ENCODE data around the gene MPC1. TPM values are rescaled to one million over a fixed set of nuclear protein-coding genes. Genes with fewer than 3 reads are reported as not detected.

MPC1 gene
- total and polyA plus RNA-seq, 2 experiments from 2014 or later = 15.5 to 39.4 TPM

DNA sequence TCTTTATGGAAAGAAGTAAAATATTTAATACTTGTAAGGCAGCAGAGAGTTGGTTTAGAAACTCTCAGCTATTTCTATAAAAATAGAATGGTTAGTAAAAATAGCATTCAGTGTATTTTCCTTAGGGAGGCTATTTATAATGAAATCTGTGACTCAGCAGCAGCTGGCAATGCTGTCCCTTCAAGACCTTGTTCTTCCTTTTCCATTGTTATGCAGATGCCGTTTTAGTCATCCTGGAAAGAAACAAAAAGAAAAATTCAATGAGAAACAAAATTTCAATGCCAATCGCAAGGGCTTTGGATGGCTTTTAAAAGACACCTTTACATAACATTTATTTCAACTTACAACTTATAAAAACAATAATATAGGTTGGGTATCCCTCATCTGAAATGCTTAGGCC, 17.5 kb downstream of the MPC1 start:
- Mint-ChIP-seq H3K4me3 (peak overlapping the region; percentile 61), H3K27ac (peak overlapping the region; percentile 99), H3K27me3 (ENCODE audit: insufficient read depth, low read depth, poor library complexity) (peaks cover 4% of the 10 kb centered on the region), H3K36me3 (ENCODE audit: low read depth) (peaks cover 11% of the 10 kb centered on the region; the same call in 2 of the 3 replicates), H3K9me3 (no peaks in the 10 kb centered on the region), H3K4me1 (peaks cover 52% of the 10 kb centered on the region)
- DNase-seq (ENCODE audit: low spot score) (peak; percentile 91), ATAC-seq (peak; percentile 76)
- H3K4me1 ChIP-seq (ENCODE audit: insufficient read depth) = peaks cover 28% of the 10 kb centered on the region
- H3K36me3 ChIP-seq (ENCODE audit: insufficient read depth) = no peaks in the 10 kb centered on the region
- TF ChIP-seq CREB1 (CRISPR knock-in tag; IDR thresholded peaks at IDR 0.05; ENCODE audit: low read depth) = no peak
- no peak for TF ChIP-seq EZH2phosphoT487 (IDR thresholded peaks at IDR 0.05; ENCODE audit: unreplicated experiment)
- peak; percentile 91 for TF ChIP-seq NANOG (IDR thresholded peaks at IDR 0.05; ENCODE audit: borderline replicate concordance)
- TF ChIP-seq, protein P1, sequence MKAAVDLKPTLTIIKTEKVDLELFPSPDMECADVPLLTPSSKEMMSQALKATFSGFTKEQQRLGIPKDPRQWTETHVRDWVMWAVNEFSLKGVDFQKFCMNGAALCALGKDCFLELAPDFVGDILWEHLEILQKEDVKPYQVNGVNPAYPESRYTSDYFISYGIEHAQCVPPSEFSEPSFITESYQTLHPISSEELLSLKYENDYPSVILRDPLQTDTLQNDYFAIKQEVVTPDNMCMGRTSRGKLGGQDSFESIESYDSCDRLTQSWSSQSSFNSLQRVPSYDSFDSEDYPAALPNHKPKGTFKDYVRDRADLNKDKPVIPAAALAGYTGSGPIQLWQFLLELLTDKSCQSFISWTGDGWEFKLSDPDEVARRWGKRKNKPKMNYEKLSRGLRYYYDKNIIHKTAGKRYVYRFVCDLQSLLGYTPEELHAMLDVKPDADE (IDR thresholded peaks at IDR 0.05) = no peak
- no peak for TF ChIP-seq JUNB (IDR thresholded peaks at IDR 0.05; ENCODE audit: unreplicated experiment)
- H3K27me3 ChIP-seq (ENCODE audit: insufficient read depth) = no peaks in the 10 kb centered on the region
- peak overlapping the region; percentile 27 for H3K4me3 ChIP-seq
- H2AFZ ChIP-seq = no peak overlapping the region
- peak overlapping the region; percentile 52 for H3K4me2 ChIP-seq
- H3F3A ChIP-seq (replicated peaks; ENCODE audit: low read depth) = no peaks in the 10 kb centered on the region
- H4K20me1 ChIP-seq (replicated peaks; ENCODE audit: insufficient read depth) = no peaks in the 10 kb centered on the region
- no peaks in the 10 kb centered on the region for H3K79me2 ChIP-seq (replicated peaks; ENCODE audit: insufficient read depth)
- H3K27ac ChIP-seq (ENCODE audit: low read depth) = peak overlapping the region; percentile 88
- no peaks in the 10 kb centered on the region for H3K9me2 ChIP-seq (ENCODE audit: insufficient read depth)

DNA sequence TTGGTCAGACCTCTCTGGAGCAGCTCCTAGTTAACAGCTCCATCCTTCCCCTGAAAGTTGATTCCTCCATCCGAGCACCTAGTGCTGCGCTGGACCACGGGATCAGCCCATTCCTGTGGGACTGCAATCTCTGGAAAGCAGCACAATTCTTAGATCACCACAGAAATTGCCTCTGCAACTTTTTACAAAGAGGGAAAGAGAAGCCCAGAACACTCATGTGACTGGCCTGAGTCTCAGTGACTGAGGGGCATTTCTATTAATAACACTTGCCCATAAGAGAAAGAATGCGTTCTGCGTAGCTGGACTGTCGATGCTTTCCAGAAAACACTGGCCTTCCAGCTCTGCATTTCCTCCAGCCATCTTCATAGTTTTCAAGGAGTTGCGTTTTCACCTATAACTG, 18.3 kb downstream of the MPC1 start:
- Mint-ChIP-seq H3K27me3 (ENCODE audit: insufficient read depth, low read depth, poor library complexity) (peaks cover 4% of the 10 kb centered on the region), H3K4me3 (peak overlapping the region; percentile 13; the same call in 2 of the 3 replicates)
- peak overlapping the region; percentile 67 for H3K27ac ChIP-seq (ENCODE audit: low read depth)
- no peak for TF ChIP-seq EZH2phosphoT487 (IDR thresholded peaks at IDR 0.05; ENCODE audit: unreplicated experiment)
- no peak for TF ChIP-seq POLR2AphosphoS5 (IDR thresholded peaks at IDR 0.05; ENCODE audit: low read depth)
- TF ChIP-seq, protein P2, sequence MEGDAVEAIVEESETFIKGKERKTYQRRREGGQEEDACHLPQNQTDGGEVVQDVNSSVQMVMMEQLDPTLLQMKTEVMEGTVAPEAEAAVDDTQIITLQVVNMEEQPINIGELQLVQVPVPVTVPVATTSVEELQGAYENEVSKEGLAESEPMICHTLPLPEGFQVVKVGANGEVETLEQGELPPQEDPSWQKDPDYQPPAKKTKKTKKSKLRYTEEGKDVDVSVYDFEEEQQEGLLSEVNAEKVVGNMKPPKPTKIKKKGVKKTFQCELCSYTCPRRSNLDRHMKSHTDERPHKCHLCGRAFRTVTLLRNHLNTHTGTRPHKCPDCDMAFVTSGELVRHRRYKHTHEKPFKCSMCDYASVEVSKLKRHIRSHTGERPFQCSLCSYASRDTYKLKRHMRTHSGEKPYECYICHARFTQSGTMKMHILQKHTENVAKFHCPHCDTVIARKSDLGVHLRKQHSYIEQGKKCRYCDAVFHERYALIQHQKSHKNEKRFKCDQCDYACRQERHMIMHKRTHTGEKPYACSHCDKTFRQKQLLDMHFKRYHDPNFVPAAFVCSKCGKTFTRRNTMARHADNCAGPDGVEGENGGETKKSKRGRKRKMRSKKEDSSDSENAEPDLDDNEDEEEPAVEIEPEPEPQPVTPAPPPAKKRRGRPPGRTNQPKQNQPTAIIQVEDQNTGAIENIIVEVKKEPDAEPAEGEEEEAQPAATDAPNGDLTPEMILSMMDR (conservative IDR thresholded peaks at IDR 0.05; ENCODE audit: low read depth in 2 of 2) = no peak
- no peak for TF ChIP-seq ZNF114 (CRISPR knock-in tag; IDR thresholded peaks at IDR 0.05)
- no peak for TF ChIP-seq NANOG (IDR thresholded peaks at IDR 0.05; ENCODE audit: borderline replicate concordance)
- TF ChIP-seq, protein P3, sequence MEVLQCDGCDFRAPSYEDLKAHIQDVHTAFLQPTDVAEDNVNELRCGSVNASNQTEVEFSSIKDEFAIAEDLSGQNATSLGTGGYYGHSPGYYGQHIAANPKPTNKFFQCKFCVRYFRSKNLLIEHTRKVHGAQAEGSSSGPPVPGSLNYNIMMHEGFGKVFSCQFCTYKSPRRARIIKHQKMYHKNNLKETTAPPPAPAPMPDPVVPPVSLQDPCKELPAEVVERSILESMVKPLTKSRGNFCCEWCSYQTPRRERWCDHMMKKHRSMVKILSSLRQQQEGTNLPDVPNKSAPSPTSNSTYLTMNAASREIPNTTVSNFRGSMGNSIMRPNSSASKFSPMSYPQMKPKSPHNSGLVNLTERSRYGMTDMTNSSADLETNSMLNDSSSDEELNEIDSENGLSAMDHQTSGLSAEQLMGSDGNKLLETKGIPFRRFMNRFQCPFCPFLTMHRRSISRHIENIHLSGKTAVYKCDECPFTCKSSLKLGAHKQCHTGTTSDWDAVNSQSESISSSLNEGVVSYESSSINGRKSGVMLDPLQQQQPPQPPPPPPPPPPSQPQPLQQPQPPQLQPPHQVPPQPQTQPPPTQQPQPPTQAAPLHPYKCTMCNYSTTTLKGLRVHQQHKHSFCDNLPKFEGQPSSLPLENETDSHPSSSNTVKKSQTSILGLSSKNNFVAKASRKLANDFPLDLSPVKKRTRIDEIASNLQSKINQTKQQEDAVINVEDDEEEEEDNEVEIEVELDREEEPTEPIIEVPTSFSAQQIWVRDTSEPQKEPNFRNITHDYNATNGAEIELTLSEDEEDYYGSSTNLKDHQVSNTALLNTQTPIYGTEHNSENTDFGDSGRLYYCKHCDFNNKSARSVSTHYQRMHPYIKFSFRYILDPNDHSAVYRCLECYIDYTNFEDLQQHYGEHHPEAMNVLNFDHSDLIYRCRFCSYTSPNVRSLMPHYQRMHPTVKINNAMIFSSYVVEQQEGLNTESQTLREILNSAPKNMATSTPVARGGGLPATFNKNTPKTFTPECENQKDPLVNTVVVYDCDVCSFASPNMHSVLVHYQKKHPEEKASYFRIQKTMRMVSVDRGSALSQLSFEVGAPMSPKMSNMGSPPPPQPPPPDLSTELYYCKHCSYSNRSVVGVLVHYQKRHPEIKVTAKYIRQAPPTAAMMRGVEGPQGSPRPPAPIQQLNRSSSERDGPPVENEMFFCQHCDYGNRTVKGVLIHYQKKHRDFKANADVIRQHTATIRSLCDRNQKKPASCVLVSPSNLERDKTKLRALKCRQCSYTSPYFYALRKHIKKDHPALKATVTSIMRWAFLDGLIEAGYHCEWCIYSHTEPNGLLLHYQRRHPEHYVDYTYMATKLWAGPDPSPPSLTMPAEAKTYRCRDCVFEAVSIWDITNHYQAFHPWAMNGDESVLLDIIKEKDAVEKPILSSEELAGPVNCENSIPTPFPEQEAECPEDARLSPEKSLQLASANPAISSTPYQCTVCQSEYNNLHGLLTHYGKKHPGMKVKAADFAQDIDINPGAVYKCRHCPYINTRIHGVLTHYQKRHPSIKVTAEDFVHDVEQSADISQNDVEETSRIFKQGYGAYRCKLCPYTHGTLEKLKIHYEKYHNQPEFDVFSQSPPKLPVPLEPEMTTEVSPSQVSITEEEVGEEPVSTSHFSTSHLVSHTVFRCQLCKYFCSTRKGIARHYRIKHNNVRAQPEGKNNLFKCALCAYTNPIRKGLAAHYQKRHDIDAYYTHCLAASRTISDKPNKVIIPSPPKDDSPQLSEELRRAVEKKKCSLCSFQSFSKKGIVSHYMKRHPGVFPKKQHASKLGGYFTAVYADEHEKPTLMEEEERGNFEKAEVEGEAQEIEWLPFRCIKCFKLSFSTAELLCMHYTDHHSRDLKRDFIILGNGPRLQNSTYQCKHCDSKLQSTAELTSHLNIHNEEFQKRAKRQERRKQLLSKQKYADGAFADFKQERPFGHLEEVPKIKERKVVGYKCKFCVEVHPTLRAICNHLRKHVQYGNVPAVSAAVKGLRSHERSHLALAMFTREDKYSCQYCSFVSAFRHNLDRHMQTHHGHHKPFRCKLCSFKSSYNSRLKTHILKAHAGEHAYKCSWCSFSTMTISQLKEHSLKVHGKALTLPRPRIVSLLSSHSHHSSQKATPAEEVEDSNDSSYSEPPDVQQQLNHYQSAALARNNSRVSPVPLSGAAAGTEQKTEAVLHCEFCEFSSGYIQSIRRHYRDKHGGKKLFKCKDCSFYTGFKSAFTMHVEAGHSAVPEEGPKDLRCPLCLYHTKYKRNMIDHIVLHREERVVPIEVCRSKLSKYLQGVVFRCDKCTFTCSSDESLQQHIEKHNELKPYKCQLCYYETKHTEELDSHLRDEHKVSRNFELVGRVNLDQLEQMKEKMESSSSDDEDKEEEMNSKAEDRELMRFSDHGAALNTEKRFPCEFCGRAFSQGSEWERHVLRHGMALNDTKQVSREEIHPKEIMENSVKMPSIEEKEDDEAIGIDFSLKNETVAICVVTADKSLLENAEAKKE (CRISPR knock-in tag; IDR thresholded peaks at IDR 0.05) = no peak
- TF ChIP-seq JUNB (IDR thresholded peaks at IDR 0.05; ENCODE audit: unreplicated experiment) = no peak

More for the DNA sequence above, 18.3 kb downstream of the MPC1 start:
- no peaks in the 10 kb centered on the region for H3K36me3 ChIP-seq (ENCODE audit: insufficient read depth)
- no peak overlapping the region for H3K4me3 ChIP-seq
- Mint-ChIP-seq H3K9me3 (no peaks in the 10 kb centered on the region), H3K27ac (peak overlapping the region; percentile 97), H3K4me1 (peaks cover 48% of the 10 kb centered on the region), H3K36me3 (ENCODE audit: low read depth) (peaks cover 11% of the 10 kb centered on the region; the same call in 2 of the 3 replicates)
- H3F3A ChIP-seq (replicated peaks; ENCODE audit: low read depth) = no peaks in the 10 kb centered on the region
- peaks cover 28% of the 10 kb centered on the region for H3K4me1 ChIP-seq (ENCODE audit: insufficient read depth)
- no peaks in the 10 kb centered on the region for H3K27me3 ChIP-seq (ENCODE audit: insufficient read depth)
- no peaks in the 10 kb centered on the region for H4K20me1 ChIP-seq (replicated peaks; ENCODE audit: insufficient read depth)
- no peak overlapping the region for H2AFZ ChIP-seq
- H3K79me2 ChIP-seq (replicated peaks; ENCODE audit: insufficient read depth) = no peaks in the 10 kb centered on the region
- DNase-seq (ENCODE audit: low spot score) (no peak), ATAC-seq (peak; percentile 24; the same call in 2 of the 3 replicates)
- peak overlapping the region; percentile 13; the same call in 1 of the 2 replicates for H3K4me2 ChIP-seq
- H3K9me2 ChIP-seq (ENCODE audit: insufficient read depth) = no peaks in the 10 kb centered on the region

Measured in GM23338 (cell line).